ENCODE results near the gene UGT1A9. TPM values are rescaled to one million over a fixed set of nuclear protein-coding genes. Genes with fewer than 3 reads are reported as not detected.

Gene UGT1A9
- total RNA-seq, 1 donor from 2014 or later = not detected

DNA sequence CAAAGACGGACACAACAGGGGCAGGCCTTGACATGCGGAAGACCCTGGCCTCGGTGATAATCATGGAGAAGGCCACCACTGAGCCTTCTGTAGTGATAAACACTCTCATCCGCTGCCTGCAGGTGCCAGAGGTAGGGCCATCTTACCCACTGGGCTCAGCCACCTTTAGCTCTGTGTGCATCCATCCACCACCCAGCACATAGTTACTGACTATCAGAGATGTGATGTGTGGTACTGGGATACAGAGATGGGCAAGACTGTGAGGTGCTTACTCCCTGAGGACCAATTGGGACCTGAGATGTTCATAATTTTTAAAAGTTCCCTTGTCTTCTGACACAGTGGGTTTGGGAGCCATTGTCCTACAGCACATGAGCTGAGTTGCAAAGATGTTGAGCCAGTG lies 108.0 kb downstream of the UGT1A9 start:
- TF ChIP-seq, protein P1, sequence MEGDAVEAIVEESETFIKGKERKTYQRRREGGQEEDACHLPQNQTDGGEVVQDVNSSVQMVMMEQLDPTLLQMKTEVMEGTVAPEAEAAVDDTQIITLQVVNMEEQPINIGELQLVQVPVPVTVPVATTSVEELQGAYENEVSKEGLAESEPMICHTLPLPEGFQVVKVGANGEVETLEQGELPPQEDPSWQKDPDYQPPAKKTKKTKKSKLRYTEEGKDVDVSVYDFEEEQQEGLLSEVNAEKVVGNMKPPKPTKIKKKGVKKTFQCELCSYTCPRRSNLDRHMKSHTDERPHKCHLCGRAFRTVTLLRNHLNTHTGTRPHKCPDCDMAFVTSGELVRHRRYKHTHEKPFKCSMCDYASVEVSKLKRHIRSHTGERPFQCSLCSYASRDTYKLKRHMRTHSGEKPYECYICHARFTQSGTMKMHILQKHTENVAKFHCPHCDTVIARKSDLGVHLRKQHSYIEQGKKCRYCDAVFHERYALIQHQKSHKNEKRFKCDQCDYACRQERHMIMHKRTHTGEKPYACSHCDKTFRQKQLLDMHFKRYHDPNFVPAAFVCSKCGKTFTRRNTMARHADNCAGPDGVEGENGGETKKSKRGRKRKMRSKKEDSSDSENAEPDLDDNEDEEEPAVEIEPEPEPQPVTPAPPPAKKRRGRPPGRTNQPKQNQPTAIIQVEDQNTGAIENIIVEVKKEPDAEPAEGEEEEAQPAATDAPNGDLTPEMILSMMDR (IDR thresholded peaks at IDR 0.05) = no peak
- ATAC-seq (peak in 1 of 2 donors; percentile 23), DNase-seq (no peak)
- H3K27ac ChIP-seq = no peak overlapping the region
- no peak overlapping the region for H3K4me3 ChIP-seq
- no peaks in the 10 kb centered on the region for H3K4me1 ChIP-seq
- no peaks in the 10 kb centered on the region for H3K36me3 ChIP-seq
- intact Hi-C loops (cut with DNase I) = no loop called here
- H3K9me3 ChIP-seq = no peaks in the 10 kb centered on the region
- no peaks in the 10 kb centered on the region for H3K27me3 ChIP-seq (ENCODE audit: low read depth)

DNA sequence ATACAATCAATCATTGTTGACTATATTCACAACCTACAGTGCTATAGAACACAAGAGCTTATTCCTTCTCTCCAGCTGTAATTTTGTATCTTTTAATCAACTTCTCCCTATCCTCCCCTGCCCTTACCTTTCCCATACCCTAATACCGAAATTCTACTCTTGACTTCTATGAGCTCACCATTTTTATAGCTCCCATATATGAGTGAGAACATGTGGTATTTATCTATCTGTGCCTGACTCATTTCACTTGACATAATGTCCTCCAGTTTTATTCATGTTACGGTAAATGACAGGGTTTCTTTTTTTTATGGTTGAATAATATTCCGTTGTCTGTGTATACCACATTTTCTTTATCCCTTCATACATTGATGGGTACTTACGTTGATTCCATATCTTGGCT lies 109.1 kb downstream of the UGT1A9 start:
- ATAC-seq = no peak

DNA sequence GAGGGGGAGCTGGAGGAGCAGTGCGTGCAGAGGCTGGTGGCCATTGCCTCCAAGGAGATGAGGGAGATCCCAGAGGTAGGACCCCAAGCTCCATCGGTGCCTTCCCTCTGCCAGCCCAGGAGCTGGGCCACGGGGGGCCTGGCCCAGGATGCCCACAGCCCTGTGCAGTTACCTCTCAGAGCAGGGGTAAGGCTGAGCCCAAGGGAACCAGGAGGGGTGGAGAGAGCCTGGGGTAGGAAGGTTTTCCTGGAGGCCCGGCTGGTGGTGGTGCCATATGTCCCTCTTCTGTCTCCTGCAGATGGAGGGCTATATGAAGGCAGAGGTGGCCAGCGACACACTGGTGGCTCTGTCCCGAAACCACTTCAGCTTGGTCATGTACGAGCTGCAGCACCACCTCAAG lies 117.9 kb downstream of the UGT1A9 start:
- no peaks in the 10 kb centered on the region for H3K9me3 ChIP-seq
- intact Hi-C loops (cut with DNase I) = no loop called here
- H3K36me3 ChIP-seq = no peaks in the 10 kb centered on the region
- ATAC-seq (no peak), DNase-seq (no peak)
- H3K4me1 ChIP-seq = no peaks in the 10 kb centered on the region
- H3K27me3 ChIP-seq (ENCODE audit: low read depth) = no peaks in the 10 kb centered on the region
- H3K27ac ChIP-seq = no peak overlapping the region
- H3K4me3 ChIP-seq = no peak overlapping the region
- TF ChIP-seq, protein P1 (IDR thresholded peaks at IDR 0.05) = no peak

More for the DNA sequence above, 109.1 kb downstream of the UGT1A9 start:
- TF ChIP-seq, protein P1 (IDR thresholded peaks at IDR 0.05) = no peak
- H3K4me1 ChIP-seq = no peaks in the 10 kb centered on the region
- no peaks in the 10 kb centered on the region for H3K36me3 ChIP-seq
- H3K9me3 ChIP-seq = no peaks in the 10 kb centered on the region
- no peak for DNase-seq
- no peak overlapping the region for H3K27ac ChIP-seq
- no peak overlapping the region for H3K4me3 ChIP-seq
- intact Hi-C loops (cut with DNase I) = no loop called here
- no peaks in the 10 kb centered on the region for H3K27me3 ChIP-seq (ENCODE audit: low read depth)

DNA sequence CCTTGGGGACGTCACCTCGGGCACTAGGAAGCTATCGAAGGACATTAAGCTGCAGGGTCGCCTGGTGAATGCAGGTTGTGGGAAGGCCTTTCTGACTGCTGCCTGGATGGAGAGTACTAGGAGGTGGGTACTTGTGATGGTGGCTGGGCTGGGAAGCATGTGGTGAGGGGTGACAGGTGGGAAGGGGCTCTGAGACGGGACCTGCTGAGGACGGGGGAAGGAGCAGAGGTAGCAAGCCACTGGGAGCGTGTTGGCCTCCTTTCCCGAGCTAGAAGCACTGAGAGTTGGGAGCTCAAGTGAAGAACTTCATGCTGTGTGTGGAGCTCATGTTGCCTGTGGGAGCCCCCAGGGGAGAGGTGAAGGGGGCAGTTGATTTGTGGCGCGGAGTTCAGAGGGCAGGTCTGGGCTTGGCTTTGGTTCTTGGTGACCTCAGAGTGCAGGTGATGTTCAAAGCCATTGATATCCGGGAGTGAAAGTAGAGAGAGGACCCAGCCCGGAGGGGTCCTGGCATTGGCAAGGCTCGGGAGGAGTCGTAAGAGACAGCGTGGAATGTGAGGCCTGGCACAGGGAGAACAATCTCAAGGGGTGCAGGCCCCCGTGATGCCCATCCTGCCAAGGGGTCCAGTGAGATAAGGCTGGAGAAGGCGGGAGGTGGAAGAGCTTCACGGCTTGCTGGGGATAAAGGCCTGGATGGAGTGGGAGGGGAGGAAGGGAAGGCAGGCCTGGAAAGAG lies 119.6 kb downstream of the UGT1A9 start:
- Histone ChIP-seq H3K4me1 (no peaks in the 10 kb centered on the region), H3K4me3 (no peak overlapping the region), H3K27me3 (ENCODE audit: low read depth) (no peaks in the 10 kb centered on the region), H3K27ac (no peak overlapping the region), H3K36me3 (no peaks in the 10 kb centered on the region), H3K9me3 (no peaks in the 10 kb centered on the region)
- intact Hi-C loops (cut with DNase I) = no loop called here
- TF ChIP-seq, protein P1 (IDR thresholded peaks at IDR 0.05) = no peak
- DNase-seq = no peak
- ATAC-seq = no peak

DNA sequence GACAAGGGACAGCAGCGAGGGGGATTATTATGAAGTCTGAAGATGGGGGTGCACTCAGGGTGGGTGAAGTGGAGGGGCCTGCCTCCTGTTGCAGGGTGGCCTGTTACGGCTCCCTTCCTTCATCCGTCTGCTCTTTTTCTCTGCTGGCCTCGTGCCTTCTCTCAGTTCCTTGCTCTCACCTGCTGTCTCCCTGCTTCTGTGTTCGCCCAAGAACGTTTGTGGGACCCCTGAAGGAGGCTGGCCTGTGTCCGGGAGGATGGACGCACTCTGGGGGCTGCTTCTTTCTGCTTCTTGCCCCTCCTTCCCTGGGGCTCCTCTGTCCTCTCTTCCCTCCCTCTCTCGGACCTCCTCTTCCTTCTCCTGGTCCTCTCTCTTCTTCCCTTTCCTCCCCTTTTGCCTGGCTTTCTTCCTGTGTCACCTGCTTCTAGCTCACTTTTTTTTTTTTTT lies 120.2 kb downstream of the UGT1A9 start:
- no peaks in the 10 kb centered on the region for H3K4me1 ChIP-seq
- no peak for ATAC-seq
- H3K27me3 ChIP-seq (ENCODE audit: low read depth) = no peaks in the 10 kb centered on the region
- no peak overlapping the region for H3K27ac ChIP-seq
- DNase-seq = no peak
- H3K9me3 ChIP-seq = no peaks in the 10 kb centered on the region
- intact Hi-C loops (cut with DNase I) = no loop called here
- TF ChIP-seq, protein P1 (IDR thresholded peaks at IDR 0.05) = no peak
- no peaks in the 10 kb centered on the region for H3K36me3 ChIP-seq
- H3K4me3 ChIP-seq = no peak overlapping the region

All from lower lobe of right lung (tissue), 2 donors.